Type B pancreatic cell (in vitro differentiated cells): ENCODE data around the gene PXT1. TPM values are rescaled to one million over a fixed set of nuclear protein-coding genes. Genes with fewer than 3 reads are reported as not detected.

Experiments
- DNase-seq: peaks from one replicate; pipeline ENCODE4 v3.0.0; 2021; ENCODE audit warnings: mixed read lengths; ENCODE audit not compliant: unreplicated experiment; ENCODE audit errors: extremely low spot score
- H3K27ac Mint-ChIP-seq: 2 replicates; pipeline ENCODE4 v1.8.0; 2021; ENCODE audit warnings: mild to moderate bottlenecking, mixed read lengths
- H3K27me3 Mint-ChIP-seq: 2 replicates; pipeline ENCODE4 v1.8.0; 2021; ENCODE audit warnings: mixed read lengths
- H3K36me3 Mint-ChIP-seq: 2 replicates; pipeline ENCODE4 v1.8.0; 2021; ENCODE audit warnings: mixed read lengths
- H3K4me1 Mint-ChIP-seq: one replicate; pipeline ENCODE4 v1.8.0; 2021; ENCODE audit warnings: mixed read lengths; ENCODE audit not compliant: unreplicated experiment
- H3K4me3 Mint-ChIP-seq: 2 replicates; pipeline ENCODE4 v1.8.0; 2021; ENCODE audit warnings: mild to moderate bottlenecking, mixed read lengths
- H3K9me3 Mint-ChIP-seq: 2 replicates; pipeline ENCODE4 v1.8.0; 2021; ENCODE audit warnings: mixed read lengths
- CTCF ChIP-seq: fragments of 200-600 bp; sonication (generic); conservative IDR thresholded peaks from 2 replicates; pipeline ENCODE4 v1.5.0; 2021; ENCODE audit warnings: antibody characterized with exemption, mild to moderate bottlenecking
- total RNA-seq: library from RNA; stranded (reverse); gene quantifications from 2 replicates; pipeline ENCODE4 v1.2.1, GENCODE V29; 2021; ENCODE audit warnings: low replicate concordance

The PXT1 gene
- total RNA-seq, 1 donor from 2014 or later: 0.19 TPM

- Mint-ChIP-seq H3K4me1 (peaks cover 8% of the 10 kb centered on the region), H3K27me3 (no peaks in the 10 kb centered on the region), H3K27ac (no peak overlapping the region), H3K9me3 (no peaks in the 10 kb centered on the region), H3K36me3 (peaks cover 17% of the 10 kb centered on the region), H3K4me3 (no peak overlapping the region)
- TF ChIP-seq CTCF: no peak
- DNase-seq: no peak
Observed at GRCh38 chr6:36469148-36469661, 26.6 kb upstream of the PXT1 start.

- H3K27me3 Mint-ChIP-seq: no peaks in the 10 kb centered on the region
Observed at GRCh38 chr6:36467625-36468024, 25.0 kb upstream of the PXT1 start.

GRCh38 chr6:36464233-36464632, 21.6 kb upstream of the PXT1 start:
- no peak for DNase-seq
- Mint-ChIP-seq H3K4me1 (peaks cover 15% of the 10 kb centered on the region), H3K4me3 (no peak overlapping the region), H3K9me3 (no peaks in the 10 kb centered on the region), H3K27me3 (no peaks in the 10 kb centered on the region), H3K36me3 (peaks cover 20% of the 10 kb centered on the region), H3K27ac (no peak overlapping the region)
- no peak for TF ChIP-seq CTCF

More at GRCh38 chr6:36467625-36468024, 25.0 kb upstream of the PXT1 start:
- no peak for TF ChIP-seq CTCF
- no peak overlapping the region for H3K4me3 Mint-ChIP-seq
- H3K36me3 Mint-ChIP-seq: peaks cover 25% of the 10 kb centered on the region
- peaks cover 8% of the 10 kb centered on the region for H3K4me1 Mint-ChIP-seq
- no peaks in the 10 kb centered on the region for H3K9me3 Mint-ChIP-seq
- no peak for DNase-seq
- no peak overlapping the region for H3K27ac Mint-ChIP-seq

- no peak for TF ChIP-seq CTCF
- DNase-seq: no peak
- no peak overlapping the region for H3K27ac Mint-ChIP-seq
- H3K4me1 Mint-ChIP-seq: peaks cover 12% of the 10 kb centered on the region
- peaks cover 18% of the 10 kb centered on the region for H3K36me3 Mint-ChIP-seq
- no peak overlapping the region for H3K4me3 Mint-ChIP-seq
- H3K27me3 Mint-ChIP-seq: no peaks in the 10 kb centered on the region
- H3K9me3 Mint-ChIP-seq: no peaks in the 10 kb centered on the region
Observed at GRCh38 chr6:36463676-36464075, 21.0 kb upstream of the PXT1 start.

GRCh38 chr6:36461646-36462045, 19.0 kb upstream of the PXT1 start:
- H3K36me3 Mint-ChIP-seq: peaks cover 17% of the 10 kb centered on the region
- H3K27ac Mint-ChIP-seq: no peak overlapping the region
- no peak for DNase-seq
- H3K9me3 Mint-ChIP-seq: no peaks in the 10 kb centered on the region
- H3K27me3 Mint-ChIP-seq: no peaks in the 10 kb centered on the region
- peaks cover 12% of the 10 kb centered on the region for H3K4me1 Mint-ChIP-seq
- no peak overlapping the region for H3K4me3 Mint-ChIP-seq
- no peak for TF ChIP-seq CTCF

- Mint-ChIP-seq H3K27me3 (no peaks in the 10 kb centered on the region), H3K27ac (no peak overlapping the region), H3K4me3 (no peak overlapping the region), H3K36me3 (peaks cover 16% of the 10 kb centered on the region), H3K9me3 (no peaks in the 10 kb centered on the region), H3K4me1 (peaks cover 12% of the 10 kb centered on the region)
- DNase-seq: no peak
- TF ChIP-seq CTCF: no peak
Observed at GRCh38 chr6:36460916-36461315, 18.3 kb upstream of the PXT1 start.
